NB4 (cell line): ENCODE measurements around the gene PDP2.

ENCODE experiments used
- DNase-seq: peaks from one replicate; pipeline ENCODE4 v3.0.0; 2010; ENCODE audit warnings: low read depth
- H3K4me3 ChIP-seq: one replicate; pipeline ENCODE4 v1.5.1; 2011; ENCODE audit warnings: mild to moderate bottlenecking, low read depth, low read length, moderate library complexity
- MYC ChIP-seq: IDR thresholded peaks from 2 replicates; pipeline ENCODE4 v1.6.1; 2011; ENCODE audit warnings: low read depth, low read length
- POLR2A ChIP-seq: IDR thresholded peaks from 2 replicates; pipeline ENCODE4 v1.6.1; 2011; ENCODE audit warnings: mild to moderate bottlenecking; ENCODE audit not compliant: insufficient read length; ENCODE audit errors: extremely low read depth
- TF ChIP-seq, protein P1 (sequence below): IDR thresholded peaks from one replicate; pipeline ENCODE4 v1.5.1; 2012; ENCODE audit warnings: low read depth, low read length
- TF ChIP-seq, protein P2 (sequence below): IDR thresholded peaks from 2 replicates; pipeline ENCODE4 v1.6.1; 2011; ENCODE audit warnings: low read depth, low read length

Gene PDP2

GRCh38 chr16:66926171-66926947 is 46.0 kb downstream of the PDP2 start:
- H3K4me3 ChIP-seq: no peak overlapping the region
- no peak for DNase-seq
- TF ChIP-seq POLR2A: no peak
- TF ChIP-seq MYC: no peak
- TF ChIP-seq, protein P1, sequence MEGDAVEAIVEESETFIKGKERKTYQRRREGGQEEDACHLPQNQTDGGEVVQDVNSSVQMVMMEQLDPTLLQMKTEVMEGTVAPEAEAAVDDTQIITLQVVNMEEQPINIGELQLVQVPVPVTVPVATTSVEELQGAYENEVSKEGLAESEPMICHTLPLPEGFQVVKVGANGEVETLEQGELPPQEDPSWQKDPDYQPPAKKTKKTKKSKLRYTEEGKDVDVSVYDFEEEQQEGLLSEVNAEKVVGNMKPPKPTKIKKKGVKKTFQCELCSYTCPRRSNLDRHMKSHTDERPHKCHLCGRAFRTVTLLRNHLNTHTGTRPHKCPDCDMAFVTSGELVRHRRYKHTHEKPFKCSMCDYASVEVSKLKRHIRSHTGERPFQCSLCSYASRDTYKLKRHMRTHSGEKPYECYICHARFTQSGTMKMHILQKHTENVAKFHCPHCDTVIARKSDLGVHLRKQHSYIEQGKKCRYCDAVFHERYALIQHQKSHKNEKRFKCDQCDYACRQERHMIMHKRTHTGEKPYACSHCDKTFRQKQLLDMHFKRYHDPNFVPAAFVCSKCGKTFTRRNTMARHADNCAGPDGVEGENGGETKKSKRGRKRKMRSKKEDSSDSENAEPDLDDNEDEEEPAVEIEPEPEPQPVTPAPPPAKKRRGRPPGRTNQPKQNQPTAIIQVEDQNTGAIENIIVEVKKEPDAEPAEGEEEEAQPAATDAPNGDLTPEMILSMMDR: no peak
- TF ChIP-seq, protein P2, sequence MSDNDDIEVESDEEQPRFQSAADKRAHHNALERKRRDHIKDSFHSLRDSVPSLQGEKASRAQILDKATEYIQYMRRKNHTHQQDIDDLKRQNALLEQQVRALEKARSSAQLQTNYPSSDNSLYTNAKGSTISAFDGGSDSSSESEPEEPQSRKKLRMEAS: no peak

- peak; percentile 63 for DNase-seq
- H3K4me3 ChIP-seq: no peak overlapping the region
- TF ChIP-seq, protein P1: no peak
- TF ChIP-seq MYC (no peak), POLR2A (no peak)
- TF ChIP-seq, protein P2: no peak
Measured at GRCh38 chr16:66926961-66927436, 46.7 kb downstream of the PDP2 start.

GRCh38 chr16:66927918-66928649 is 47.8 kb downstream of the PDP2 start:
- DNase-seq: no peak
- TF ChIP-seq POLR2A (no peak), MYC (no peak)
- TF ChIP-seq, protein P1: no peak
- TF ChIP-seq, protein P2: no peak
- no peak overlapping the region for H3K4me3 ChIP-seq

DNA sequence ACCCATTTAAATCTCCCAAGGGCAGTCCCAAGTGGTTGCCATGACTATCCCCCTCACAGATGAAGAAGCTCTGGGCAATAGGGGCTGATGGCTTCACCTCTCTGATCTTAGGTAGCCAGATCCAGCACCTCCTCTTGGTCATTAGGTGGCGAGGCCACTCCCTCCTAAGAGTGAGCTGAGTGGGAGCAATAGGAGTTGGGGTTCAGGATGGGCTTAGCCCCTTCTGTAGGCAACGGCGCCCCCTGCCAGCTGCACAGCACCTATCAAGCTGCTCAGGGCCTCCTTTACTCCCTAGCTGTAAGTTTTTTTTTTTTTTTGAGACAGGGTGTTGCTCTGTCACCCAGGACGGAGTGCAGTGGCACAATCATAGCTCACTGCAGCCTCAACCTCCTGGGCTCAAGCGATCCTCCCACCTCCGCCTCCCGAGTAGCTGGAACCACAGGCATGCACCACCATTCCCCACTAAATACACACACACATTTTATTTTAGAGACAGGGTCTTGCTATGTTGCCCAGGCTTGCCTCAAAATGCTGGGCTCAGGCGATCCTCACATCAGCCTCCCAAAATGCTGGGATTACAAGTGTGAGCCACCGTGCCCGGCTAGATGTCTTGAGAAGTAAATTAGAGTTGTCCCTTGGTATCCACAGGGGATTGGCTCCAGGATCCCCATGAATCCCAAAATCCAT is 48.5 kb downstream of the PDP2 start:
- DNase-seq: peak; percentile 71
- H3K4me3 ChIP-seq: no peak overlapping the region
- TF ChIP-seq, protein P1: peak; percentile 66
- TF ChIP-seq MYC: no peak

- peak; percentile 31 for DNase-seq
- TF ChIP-seq MYC (no peak), POLR2A (no peak)
- TF ChIP-seq, protein P2: no peak
- TF ChIP-seq, protein P1: no peak
- H3K4me3 ChIP-seq: no peak overlapping the region
Measured at GRCh38 chr16:66930189-66930588, 49.9 kb downstream of the PDP2 start.
